Fibroblast of peridontal ligament (primary cell): ENCODE results near the gene BTRC.
"Not testable (repeated sequence)": the region's sequence is repeated elsewhere in the genome, so short reads cannot be mapped to it uniquely, and the experiment has no call there.

Experiments used
- DNase-seq: peaks from one replicate; pipeline ENCODE4 v3.0.0-alpha.2; 2010; ENCODE audit errors: extremely low read depth

The BTRC gene

DNA sequence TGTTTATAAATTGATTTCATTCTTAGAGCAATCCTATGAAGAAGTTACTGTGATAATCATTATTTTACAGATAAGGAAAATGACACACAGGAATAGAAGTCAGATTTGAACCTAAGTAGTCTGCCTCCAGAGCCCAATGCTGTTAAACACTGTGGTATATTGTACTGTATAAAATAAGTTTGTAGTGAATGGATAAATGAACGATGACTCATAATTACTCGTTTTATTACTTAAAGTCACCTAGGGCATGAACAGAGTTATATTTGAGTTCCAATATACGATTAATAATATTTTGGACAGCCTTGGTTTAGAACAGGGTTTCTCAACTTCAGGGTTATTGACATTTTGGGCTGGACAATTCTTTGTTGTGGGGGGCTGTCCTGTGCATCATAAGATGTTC, 7.8 kb upstream of the BTRC start:
- DNase-seq, result no peak

DNA sequence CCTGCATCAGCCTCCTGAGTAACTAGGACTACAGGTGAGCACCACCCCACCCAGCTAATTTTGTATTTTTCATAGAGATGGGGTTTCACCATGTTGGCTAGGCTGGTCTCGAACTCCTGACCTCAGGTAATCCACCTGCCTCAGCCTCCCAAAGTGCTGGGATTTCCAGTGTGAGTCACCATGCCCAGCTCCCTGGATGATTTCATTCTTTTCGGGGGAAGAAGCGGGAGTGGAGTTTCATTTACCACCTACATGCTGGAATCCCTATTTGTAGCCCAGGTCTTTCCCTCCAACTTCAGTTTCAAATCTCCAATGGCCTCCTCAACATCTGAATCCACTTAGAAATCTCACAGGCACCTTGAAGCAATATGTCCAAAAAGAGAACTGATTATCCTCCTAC, 2.9 kb upstream of the BTRC start:
- DNase-seq, result no peak

DNA sequence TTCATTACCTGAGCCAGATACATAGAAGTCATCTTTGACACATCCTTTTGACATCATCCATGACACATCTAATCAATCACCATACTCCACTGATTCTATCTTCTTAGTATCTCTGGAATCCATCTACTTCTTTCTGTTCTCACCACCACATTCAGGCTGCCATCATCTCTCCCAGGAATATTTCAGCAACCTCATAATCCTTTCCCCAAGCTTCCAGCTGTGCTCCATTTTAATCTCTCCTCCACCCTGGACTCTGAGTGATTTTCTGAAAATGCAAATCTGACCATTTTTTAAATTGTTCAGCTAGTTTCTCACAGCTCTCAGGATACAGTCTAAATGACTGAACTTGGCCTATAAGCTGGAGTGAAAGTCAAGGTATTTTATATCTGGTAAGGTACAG, 2.5 kb upstream of the BTRC start:
- no peak for DNase-seq

DNA sequence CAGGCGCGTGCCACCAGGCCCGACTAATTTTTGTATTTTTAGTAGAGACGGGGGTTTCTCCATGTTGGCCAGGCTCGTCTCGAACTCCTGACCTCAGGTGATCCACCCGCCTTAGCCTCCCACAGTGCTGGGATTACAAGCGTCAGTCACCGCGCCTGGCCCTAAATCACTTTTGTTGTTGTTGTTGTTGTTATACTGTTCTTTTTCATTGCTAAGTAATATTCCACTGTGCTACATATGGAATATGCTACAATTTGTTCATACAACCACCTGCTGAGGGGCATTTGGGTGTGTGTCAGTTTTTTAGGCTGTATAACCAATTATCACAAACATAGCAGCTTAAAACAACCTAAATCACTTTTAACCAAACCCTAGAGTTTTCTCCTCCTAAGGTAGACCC, 1.1 kb upstream of the BTRC start:
- not testable (repeated sequence) for DNase-seq

DNA sequence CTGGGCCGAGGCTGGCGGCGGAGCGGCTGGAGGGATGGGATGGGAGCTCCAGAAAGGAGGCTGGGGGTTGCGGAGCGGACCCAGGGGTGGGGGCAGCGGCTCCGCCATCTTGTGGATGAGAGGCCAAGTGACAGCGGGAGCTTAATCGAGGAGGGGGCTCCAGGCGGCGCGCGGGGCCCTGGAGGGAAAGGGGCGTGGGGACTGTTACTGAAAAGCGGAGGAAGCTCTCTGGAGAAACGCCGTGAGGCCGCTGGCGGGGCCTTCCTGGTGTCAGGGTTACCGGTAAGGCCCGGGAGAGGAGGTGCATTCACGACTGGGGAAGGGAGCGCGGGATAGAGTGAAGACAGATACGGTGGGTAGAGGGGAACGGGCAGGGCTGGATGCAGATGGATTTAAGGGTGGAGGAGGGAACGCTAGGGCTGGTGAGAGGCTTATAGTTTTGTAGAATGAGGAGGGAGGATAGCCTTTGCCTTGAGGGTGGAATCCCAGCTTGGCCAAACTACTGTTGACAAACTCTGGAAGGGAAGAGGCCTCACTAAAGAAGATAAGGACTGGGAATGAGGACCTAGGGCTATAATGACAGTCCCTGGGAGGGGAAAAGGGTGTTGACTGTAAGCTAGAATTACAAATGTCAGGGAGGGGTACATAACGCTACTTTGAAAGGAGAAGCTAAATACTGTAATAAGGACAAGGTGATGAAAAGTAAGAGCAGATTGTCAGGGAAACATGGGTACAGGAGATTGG, 535 bp downstream of the BTRC start:
- peak; percentile 42 for DNase-seq

DNA sequence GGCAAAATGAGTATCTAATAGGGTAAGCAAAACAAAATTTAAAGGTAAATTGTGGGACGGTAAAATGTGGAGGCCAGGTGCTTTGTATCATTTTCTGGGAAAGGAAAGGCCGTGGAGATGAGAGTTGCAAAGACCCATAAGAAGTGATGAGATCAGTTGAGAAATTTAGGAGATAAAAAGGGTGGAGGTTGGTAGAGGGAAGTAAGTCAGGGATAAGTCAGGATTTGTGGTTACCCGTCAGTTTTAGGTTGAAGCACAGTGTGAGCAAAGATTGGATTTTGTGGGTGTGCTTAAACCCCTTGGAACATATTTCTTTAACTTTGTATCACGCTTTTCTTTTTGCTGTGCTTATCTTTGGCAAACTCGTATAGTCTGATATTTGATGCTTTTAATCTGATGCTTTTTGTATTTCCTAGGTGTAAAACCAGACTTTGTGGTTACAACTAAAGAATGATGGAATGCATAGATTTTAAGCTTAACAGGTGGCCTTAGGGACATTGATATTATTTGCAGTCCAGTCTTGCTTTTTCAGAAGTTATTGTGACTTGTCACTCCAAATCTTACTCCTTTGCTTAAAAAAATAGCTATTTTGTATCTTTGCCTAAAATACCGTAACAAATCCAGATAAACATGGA, 1.2 kb downstream of the BTRC start:
- no peak for DNase-seq

DNA sequence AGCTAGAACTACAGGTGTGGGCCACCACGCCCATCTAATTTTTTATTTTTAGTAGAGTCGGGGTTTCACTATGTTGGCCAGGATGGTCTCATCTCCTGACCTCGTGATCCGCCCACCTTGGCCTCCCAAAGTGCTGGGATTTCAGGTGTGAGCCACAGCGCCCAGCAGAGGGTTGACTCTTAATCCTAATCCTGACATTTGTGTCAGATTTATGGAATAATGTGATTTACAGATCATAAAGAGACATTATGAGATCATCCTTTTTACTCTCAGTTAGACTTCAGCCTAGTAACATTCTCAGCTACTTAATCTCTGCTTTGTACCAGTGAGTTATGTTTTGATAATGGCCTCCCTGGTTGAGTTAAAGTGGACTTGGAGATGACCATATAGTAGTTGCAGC, 2.2 kb downstream of the BTRC start:
- no peak for DNase-seq

DNA sequence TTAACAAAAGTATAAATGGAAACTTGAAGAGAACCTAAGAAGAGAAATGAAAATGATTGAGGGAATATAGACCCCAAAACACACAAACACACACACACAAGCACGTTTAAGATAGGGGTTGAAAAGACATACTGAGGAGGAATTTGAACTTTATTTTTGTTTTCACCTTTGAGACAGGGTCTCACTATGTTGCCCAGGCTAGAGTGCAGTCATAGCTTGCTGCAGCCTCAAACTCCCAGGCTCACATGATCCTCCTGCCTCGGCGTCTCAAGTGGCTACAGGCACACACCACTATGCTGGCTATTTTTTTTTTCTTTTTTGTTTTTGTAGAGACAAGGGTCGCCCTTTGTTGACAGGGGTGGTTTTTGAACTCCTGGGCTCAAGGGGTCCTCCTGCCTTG, 4.0 kb downstream of the BTRC start:
- DNase-seq, result no peak

DNA sequence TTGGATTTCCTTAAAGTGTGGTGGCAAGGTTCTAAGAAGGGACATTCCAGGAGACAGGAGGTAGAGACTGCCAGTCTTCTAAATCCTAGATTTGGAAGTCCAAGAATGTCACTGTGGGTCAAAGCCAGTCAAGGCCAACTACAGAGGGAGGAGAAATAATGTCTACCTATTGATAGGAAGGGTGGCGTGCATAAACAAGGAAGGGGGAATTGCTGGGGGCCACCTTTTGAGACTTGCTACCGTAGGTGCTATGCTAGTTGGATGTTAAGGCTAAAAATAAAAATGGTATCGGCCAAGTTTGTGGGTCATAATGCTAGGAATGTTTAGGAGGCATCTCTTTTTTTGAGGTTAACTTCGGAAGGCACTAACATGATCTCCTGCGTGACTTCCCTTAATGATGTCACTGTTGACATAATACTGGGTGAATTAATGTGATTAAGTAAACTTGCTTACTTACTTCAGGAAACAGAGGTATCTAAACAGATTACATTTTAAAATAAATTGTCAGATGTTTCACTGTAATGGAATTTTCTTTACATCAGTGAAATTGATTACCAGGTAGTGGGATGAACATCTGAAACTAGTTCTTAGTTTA, 4.8 kb downstream of the BTRC start:
- DNase-seq, result peak; percentile 19

DNA sequence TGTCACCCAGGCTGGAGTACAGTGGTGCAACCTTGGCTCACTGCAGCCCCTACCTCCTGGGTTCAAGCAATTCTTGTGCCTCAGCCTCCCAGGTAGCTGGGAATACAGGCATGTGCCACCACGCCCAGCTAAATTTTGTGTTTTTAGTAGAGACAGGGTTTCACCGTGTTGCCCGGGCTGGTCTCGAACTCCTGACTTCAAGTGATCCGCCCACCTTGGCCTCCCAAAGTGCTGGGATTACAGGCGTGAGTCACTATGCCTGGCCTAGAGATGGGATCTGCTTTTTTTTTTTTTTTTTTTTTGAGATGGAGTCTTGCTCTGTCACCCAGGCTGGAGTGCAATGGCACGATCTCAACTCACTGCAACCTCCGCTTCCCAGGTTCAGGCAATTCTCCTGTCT, 6.1 kb downstream of the BTRC start:
- not testable (repeated sequence) for DNase-seq

DNA sequence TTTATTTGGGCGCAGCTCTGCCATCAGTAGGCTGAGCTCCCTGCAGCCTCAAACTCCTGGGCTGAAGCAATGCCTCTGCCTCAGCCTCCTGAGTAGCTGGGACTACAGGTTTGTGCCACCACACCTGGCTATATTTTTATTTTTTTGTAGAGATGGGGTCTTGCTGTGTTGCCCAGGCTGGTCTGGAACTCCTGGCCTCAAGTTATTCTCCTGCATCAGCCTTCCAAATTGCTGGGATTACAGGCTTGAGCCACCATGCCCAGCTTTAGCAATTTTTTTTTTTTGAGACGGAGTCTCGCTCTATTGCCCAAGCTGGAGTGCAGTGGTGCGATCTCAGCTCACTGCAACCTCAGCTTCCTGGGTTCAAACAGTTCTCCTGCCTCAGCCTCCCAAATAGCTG, 6.9 kb downstream of the BTRC start:
- not testable (repeated sequence) for DNase-seq

DNA sequence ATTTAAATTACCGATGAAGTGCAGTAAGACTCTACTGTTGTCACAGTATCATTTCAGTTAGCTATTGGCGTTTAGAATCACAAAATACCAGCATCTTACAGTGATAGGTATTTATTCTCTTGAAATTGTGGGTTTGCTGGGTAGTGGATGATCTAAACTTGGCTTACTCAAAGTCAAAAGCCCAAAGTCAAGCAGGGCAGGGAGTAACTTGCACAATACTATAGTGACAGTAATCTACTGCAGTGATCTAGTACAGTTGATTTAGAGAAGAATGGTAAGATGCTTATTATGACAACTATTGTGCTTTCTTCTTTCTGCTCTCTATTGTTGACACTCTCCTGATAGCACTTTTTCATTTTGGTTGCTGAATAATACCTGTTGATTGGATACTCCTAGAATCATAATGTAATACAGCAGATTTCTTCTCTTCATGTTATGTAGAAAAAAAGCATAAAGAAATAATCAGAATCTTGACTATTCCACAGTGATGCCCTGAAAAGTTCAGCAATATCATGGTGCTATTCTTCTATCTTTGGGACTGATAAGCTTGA, 10.0 kb downstream of the BTRC start:
- DNase-seq, result no peak

DNA sequence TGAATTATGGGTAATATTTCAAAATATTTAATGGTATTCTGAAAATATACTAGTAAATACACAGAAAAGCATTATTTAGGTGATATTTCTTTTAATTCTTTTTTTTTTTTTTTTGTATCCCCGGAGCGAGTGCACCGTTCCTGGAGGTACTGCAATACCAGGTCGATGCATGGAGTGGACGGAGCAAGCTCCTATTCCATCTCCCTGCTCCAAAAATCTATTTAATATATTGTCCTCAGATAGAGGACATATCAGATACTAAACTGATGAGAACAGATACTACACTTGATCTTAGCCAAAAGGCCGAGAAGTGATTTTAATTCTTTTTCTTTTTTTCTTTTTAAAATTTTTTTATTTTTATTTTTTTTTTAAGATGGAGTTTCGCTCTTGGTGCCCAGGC, 10.8 kb downstream of the BTRC start:
- peak; percentile 24 for DNase-seq

DNA sequence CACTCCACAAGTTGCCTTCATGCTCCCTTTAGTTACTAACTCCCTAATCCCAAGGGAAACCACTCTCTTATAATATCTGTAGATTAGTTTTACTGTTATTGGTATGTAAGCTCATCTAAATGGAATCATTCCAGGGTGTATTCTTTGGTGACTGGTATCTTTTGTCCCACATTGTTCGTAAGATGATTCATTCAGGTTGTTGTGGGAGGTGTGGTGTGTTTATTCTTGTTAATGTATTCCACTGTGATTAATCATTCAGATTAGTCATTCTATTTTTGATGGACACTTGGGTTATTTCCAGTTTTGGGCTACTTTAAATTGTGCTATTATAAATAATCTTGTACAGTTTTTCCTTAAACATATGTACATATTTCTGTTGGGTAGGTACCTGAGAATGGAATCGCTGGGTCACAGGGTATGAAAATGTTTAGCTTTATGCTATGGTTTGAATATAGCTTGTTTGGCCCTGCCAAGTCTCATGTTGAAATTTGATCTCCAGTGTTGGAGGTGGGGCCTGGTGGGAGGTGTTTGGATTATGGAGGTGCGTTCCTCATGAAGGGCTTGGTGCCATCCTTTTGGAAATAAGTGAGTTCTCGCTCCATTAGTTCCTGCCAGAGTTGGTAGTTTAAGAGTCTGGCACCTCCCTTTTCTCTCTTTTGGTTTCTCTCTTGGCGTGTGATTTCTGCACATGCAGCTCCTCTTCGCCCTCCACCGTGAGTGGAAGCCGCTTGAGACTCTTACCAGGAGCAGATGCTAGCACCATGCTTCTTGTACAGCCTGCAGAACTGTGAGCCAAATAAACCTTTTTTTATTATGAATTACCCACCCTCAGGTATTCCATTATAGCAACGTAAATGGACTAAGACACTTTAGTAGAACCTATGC, 13.8 kb downstream of the BTRC start:
- DNase-seq, result no peak

DNA sequence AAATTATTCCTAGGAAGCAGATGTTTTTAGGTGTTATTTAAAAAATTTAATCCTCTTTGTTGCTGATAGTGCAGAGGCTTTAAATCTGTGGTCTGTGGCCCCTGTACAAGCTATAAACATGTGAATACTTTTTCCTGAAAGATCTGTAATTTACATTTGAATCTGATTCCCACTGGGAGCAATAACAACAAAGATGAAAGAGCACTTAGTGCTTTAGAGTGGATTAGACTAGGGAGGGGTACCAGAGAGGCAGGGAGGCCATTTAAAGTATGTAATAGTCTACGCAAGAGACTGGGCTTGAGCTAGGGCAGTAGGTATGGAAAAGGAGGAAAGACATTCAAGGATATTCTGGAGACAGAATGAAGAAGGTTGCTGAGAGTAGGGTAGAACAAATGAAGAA, 19.1 kb downstream of the BTRC start:
- no peak for DNase-seq

DNA sequence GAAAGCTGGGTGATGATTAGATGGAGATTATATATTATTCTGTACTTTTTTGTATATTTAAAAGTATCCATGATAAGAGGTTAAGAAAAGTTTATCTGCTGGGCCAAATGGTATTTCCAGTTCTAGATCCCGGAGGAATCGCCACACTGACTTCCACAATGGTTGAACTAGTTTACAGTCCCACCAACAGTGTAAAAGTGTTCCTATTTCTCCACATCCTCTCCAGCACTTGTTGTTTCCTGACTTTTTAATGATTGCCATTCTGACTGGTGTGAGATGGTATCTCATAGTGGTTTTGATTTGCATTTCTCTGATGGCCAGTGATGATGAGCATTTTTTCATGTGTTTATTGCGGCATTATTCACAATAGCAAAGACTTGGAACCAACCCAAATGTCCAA, 20.0 kb downstream of the BTRC start:
- not testable (repeated sequence) for DNase-seq

DNA sequence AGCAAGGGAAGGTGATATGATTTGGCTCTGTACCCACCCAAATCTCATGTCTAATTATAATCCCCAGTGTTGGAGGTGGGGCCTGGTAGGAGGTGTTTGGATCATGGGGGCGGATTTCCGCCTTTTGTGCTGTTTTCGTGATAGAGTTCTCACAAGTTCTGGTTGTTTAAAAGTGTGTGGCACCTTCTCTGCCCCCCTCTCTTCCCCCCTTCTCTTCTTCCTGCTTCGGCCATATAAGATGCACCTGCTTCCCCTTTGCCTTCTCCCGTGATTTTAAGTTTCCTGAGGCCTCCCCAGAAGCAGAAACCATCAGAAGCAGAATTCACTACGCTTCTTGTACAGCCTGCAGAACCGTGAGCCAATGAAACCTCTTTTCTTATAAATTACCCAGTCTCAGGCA, 21.1 kb downstream of the BTRC start:
- no peak for DNase-seq

DNA sequence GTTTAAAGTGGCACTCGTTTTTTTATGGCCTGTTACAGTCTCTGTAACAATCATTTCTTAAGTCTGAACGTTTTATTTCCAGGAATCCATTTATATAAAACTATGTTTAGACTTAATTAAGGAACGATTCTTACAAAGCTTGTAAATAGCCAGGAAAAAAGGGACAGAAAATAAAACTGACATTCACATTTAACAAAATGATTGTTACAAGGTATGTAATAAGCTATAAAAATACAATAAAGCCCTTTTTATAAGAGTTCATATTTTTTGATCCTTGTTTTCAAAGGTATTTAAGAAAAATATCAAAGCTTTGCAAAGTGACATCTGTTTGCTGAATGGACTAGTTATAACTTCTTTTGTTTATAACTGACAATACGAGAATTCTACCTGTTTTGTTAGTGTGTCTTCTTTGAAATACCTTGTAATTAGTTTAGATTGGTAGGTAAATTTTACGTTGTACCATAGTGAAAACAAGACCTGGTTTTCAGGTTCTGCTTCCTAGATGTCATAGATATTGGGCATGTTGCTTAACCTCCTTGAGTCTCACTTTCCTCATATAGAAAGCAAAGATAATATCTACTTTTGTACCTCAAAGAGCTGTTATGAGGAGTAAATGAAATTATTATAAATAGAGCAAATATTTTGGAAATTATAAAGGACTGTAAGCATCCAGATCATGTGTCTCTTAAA, 25.8 kb downstream of the BTRC start:
- no peak for DNase-seq

DNA sequence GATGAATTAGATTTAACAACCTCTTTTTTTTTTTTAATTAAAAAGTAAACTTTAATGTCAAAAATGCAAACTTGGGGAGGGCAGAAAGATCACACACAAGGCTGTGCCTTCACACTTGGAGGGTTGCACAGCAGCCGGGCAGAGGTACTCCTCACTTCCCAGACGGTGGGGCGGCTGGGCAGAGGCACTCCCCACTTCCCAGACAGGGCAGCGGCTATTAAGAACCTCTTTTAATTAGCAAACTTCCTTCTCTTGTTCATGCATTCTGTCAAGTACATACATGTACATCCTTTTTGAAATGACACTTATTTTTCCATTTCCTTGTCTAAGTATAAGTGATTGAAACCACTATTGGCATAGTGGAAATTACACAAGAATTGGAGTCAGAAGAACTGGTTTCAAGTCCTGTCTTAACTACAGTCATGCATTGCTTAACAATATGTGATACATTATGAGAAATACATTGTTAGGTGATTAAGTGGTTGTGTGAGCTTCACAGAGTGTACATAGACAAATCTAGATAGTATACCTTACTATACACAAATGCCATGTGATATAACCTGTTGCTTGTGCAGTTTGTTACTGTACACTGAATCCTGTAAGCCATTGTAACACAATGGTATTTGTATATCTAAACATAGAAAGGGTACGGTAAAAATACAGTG, 26.5 kb downstream of the BTRC start:
- DNase-seq, result no peak

DNA sequence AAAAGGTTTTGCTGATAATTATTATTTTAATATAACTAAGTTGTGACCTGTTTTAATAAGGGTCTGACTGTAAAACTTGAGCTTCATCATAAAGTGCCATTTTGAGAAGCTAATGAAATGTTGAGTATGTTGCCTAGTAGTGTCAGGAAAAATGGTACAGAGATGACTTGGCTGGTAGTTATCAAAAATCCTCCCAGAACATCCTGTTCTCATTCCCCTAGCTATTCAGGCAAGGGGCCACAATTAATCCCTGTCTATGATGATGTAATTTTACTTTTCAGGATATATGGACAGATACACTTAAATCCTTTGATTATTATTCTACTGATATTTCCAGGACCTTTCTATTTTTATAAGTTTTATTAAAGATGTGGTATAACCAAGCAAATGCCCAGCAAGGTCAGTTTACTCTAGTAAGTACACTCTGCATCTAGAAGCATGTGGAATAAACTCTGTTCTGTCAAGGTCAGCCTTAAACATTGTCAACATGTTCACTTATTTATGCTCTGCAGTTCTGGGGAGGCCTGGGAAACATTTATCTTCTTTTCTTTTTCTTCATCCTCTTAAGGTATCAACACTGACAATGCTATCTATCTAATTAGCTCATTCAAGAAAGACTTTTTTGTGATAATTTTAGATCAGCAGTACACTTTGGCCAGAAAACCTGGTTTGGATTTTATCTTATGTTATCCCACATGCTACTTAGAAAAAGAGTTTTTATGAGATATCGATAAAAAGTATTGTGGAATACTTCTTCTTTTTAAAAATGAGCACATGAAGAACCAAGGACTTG, 32.1 kb downstream of the BTRC start:
- DNase-seq, result no peak
